HG02840 (cell line): ENCODE measurements around the gene TP53TG3D.
"Not testable (repeated sequence)": the region's sequence is repeated elsewhere in the genome, so short reads cannot be mapped to it uniquely, and the experiment has no call there.

ENCODE experiments used
- ATAC-seq: cut with Tn5 transposase; IDR thresholded peaks from one replicate; pipeline ENCODE4 v1.9.1; 2021; ENCODE audit warnings: mild to moderate bottlenecking, moderate library complexity, moderate number of reproducible peaks; ENCODE audit not compliant: unreplicated experiment, low FRiP score

The TP53TG3D gene, protein sequence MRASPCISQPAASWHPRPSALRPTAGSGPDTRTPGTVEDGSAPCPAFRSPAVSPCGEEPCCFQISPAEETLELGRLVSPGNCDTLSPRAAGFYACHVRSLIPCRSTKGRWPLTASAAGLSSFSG

DNA sequence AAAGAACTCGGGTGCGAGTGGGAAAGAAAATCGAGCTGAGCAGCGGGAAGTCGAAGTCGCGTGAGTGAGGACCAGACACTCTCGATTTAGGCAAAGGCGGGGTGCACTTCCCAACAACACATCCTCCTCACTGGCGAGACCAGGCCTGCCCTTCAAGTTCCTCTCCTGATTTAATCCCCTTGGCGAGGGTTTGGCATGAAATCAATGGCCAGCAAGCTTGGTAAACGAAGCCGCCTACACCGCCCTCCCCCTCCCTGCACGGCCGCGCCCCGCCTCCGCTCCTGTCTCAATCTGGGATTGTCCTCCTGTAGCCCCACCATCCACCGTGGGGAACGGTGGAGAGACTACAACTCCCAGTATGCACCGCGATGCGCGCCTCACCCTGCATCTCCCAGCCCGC is at the start of gene TP53TG3D:
TSS of gene TP53TG3D (plus strand) at position 301 of the 400 bp plus-strand sequence. CDS start at position 369, 68 bp downstream.
- ATAC-seq = not testable (repeated sequence)

DNA sequence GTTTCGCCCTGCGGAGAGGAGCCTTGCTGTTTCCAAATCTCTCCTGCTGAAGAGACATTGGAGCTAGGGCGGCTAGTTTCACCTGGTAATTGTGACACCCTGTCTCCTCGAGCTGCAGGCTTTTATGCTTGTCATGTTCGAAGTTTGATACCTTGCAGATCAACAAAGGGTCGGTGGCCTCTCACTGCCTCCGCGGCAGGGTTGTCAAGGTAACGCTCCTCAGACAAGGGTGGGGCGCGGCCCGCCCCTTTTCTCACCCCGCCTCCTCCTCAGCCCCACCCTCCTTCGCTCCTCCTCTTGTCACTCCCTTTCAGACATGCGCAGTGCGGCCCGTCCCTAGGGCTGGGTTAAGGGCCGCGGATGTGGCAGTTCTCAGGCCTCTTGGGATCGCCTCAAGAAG is 421 bp downstream of the TP53TG3D start:
- not testable (repeated sequence) for ATAC-seq

DNA sequence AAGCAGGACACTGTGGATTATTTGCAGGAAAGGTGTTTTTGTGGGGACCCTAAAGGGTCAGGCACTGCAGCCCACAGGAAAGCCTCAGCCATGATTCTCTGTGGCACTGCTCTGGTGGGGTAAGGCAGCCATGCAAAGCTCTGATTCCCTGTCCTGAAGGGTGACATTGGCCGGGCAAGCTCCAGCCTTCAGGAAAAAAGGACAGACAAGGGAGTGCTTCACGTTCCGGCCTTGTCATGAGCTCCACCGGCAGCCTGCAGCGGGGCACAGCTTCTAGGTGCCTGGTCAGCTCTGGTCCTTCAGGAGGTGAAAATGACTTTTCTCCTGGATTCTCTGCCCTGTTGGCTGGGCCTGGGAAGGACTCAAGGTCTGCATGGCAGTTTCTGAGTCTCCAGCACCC is 8.4 kb downstream of the TP53TG3D start:
- ATAC-seq = not testable (repeated sequence)

DNA sequence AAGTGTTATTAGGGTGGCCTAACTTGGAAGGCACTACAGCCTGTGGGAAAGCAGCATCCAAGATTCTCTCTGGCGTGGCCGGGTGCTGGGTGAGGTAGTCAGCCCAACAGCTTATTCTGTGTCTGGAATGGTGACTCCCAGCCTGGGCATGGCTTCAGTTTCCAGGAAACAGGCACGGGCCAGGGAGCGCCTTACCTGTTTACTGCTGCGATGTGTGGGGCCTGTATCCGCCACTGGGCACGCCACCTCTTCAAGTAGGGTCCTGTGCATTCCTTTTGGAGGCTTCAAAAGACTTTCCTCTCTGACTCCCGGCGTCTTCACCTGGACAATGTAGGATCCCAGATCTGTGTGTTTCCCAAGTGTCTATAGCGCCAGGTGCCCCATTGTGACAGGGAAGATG is 10.5 kb downstream of the TP53TG3D start:
- ATAC-seq = not testable (repeated sequence)

DNA sequence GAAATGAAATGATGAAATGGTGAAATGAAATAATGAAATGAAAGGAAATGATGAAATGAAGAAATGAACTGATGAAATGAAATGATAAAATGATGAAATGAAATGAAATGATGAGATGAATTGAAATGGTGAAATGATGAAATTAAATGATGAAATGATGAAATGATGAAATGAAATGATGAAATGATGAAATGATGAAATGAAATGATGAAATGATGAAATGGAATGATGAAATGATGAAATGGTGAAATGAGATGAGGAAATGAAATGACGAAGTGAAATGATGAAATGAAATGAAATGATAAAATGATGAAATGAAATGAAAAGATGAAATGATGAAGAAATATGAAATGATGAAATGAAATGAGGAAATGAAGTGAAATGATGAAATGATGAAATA is 28.8 kb downstream of the TP53TG3D start:
- not testable (repeated sequence) for ATAC-seq

DNA sequence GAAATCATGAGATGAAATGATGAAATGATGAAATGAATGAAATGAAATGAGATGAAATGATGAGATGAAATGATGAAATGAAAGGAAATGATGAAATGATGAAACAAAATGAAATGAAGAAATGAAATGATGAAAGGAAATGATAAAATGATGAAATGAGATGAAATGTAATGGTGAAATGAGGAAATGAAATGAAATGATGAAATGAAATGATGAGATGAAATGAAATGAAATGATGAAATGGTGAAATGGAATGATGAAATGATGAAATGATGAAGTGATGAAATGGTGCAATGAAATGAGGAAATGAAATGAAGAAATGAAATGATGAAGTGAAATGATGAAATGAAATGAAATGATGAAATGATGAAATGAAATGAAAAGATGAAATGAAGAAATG is 29.9 kb downstream of the TP53TG3D start:
- ATAC-seq = not testable (repeated sequence)

DNA sequence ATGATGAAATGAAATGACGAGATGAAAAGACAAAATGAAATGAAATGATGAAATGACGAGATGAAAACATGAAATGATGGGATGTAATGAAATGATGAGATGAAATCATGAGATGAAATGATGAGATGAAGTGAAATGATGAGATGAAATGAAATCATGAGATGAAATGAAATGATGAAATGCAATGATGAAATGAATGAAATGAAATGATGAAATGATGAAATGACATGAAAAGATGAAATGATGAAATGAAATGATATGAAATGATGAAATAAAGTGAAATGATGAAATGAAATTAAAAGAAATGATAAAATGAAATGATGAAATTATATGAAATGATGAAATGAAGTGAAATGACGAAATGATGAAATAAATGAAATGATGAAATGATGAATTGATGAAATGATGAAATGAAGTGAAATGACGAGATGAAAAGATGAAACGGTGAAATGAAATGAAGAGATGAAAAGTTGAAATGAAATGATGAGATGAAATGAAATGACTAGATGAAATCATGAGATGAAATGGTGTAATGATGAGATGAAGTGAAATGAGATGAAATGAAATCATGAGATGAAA is 30.9 kb downstream of the TP53TG3D start:
- not testable (repeated sequence) for ATAC-seq

DNA sequence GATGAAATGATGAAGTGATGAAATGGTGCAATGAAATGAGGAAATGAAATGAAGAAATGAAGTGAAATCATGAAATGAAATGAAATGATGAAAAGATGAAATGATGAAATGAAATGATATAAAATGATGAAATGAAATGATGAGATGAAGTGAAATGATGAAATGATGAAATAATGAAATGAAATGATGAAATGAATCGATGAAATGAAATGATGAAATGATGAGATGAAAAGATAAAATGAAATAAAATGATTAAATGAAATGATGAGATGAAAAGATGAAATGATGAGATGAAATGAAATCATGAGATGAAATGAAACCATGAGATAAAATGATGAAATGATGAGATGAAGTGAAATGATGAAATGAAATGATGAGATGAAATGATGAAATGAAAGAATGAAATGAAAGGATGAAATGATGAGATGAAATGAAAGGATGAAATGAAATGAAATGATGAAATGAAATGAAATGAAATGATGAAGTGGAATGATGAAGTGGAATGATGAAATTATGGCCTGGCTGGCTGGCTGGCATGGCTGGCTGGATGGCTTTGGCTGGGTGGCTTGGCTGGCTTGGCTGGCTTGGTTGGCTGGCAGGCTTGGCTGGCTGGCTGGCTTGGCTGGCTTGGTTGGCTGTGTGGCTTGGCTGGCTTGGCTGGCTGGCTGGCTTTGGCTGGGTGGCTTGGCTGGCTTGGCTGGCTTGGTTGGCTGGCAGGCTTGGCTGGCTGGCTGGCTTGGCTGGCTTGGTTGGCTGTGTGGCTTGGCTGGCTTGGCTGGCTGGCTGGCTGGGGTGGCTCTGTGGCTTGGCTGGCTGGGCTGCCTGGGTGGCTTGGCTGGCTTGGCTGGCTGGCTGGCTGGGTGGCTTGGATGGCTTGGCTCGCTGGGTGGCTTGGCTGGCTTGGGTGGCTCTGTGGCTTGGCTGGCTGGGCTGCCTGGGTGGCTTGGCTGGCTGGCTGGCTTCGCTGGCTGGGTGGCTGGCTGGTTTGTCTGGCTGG is 32.0 kb downstream of the TP53TG3D start:
- not testable (repeated sequence) for ATAC-seq

DNA sequence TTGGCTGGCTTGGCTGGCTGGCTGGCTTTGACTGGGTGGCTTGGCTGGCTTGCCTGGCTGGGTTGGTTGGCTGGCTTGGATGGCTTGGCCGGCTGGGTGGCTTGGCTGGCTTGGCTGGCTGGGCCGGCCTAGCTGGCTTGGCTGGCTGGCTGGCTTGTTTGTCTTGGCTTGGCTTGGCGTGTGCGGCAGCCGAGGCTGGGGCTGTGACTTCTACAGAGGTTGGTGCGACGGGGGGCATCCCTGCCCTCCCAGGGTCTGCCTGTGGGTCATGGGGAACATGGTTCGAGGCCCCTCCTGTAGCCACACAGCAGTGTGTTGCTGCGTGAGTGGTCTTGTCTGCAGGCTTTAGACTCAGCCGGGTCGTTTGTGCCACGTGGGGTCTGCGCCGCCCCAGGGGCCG is 33.1 kb downstream of the TP53TG3D start:
- ATAC-seq = not testable (repeated sequence)

DNA sequence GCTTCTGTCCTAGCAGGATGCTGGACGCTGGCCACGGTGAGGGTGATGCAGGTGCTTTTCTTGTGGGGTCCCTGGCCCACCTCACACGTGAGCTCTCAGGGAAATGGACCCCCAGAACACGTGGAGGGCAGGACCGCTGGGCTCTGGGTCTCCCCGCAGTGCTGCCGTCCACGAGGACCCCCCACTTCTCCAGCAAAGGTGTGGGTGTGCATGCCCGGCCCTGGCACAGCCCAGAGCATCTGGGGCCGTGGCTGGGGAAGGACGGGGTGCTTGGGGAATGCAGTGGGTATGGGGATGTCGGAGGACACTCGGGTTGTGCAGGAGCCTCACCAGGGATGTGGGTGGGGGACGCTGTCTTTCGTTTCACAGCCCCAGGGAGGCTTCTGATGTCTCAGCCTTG is 34.7 kb downstream of the TP53TG3D start:
- not testable (repeated sequence) for ATAC-seq

DNA sequence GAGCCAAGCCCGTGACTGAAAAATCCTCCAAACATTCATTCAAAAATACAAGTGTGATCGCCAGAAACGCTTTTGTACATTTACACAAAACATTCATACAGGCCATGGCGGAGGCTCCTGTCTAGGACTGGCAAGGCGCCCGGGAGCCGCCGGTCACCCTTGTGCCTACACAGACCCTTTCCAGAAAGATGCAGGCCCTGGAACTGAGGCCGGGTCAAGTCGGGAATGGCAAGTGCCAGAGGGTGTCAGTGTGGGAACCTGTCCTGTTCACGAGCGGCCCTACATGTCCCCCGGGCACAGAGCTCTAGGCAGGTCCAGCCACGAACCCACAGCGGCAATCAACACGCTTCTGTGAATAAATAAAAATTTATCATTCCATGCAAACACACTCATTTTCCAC is 36.1 kb downstream of the TP53TG3D start:
- not testable (repeated sequence) for ATAC-seq

DNA sequence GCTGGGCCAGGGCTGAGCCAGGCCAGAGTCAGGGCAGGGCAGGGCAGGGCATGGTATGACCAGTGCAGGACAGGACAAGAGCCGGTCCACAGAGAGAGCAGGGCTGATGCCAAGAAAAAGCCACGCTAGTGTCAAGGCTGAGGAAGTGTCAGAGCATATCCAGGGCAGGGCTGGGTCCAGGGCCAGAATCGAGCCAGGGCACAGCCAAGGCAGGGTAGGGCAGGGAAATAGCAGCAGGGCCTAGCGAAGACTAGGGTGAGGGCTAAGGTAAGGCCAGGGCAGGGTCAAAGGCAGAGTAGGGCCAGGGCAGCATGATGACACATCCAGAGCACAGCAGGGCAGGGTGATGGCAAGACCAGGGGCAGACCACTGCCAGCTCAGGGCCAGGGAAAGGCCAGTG is 49.7 kb downstream of the TP53TG3D start:
- not testable (repeated sequence) for ATAC-seq
